PC-9 (cell line): ENCODE measurements around the gene EPHA4.

Experiments used
- EZH2 ChIP-seq: fragments of 200-600 bp; sonication (generic); IDR thresholded peaks from 2 replicates; pipeline ENCODE4 v1.8.0; 2017; ENCODE audit warnings: antibody characterized with exemption, low read depth
- TF ChIP-seq, protein P1 (sequence below): fragments of 200-600 bp; sonication (generic); conservative IDR thresholded peaks from 2 replicates; pipeline ENCODE4 v1.6.1; 2017; ENCODE audit warnings: mixed run types, antibody characterized with exemption, mild to moderate bottlenecking, moderate library complexity

DNA sequence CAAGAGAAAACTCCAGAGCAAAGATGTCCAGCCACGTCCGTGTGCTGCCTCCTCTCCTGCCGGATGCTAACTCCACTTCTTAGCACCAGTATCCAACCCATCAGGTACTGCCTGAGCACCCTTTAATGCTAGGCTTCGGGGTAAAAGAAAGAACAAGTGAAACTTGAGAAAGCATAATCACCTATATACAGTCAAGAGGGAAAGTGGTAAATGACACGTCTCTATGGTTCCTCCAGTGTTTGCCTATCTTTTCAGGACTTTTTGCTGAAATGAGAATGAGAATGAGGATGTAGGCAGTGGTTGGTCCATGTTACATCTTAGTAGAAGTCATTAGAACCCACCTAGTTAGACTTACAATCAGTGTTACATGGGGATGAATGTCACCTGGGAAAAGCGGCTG is 47.9 kb downstream of the EPHA4 start:
- TF ChIP-seq, protein P1, sequence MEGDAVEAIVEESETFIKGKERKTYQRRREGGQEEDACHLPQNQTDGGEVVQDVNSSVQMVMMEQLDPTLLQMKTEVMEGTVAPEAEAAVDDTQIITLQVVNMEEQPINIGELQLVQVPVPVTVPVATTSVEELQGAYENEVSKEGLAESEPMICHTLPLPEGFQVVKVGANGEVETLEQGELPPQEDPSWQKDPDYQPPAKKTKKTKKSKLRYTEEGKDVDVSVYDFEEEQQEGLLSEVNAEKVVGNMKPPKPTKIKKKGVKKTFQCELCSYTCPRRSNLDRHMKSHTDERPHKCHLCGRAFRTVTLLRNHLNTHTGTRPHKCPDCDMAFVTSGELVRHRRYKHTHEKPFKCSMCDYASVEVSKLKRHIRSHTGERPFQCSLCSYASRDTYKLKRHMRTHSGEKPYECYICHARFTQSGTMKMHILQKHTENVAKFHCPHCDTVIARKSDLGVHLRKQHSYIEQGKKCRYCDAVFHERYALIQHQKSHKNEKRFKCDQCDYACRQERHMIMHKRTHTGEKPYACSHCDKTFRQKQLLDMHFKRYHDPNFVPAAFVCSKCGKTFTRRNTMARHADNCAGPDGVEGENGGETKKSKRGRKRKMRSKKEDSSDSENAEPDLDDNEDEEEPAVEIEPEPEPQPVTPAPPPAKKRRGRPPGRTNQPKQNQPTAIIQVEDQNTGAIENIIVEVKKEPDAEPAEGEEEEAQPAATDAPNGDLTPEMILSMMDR: no peak
- no peak for TF ChIP-seq EZH2
